ENCODE results near the gene LRRC47. TPM values are rescaled to one million over a fixed set of nuclear protein-coding genes. Genes with fewer than 3 reads are reported as not detected.

The LRRC47 gene
- total and polyA plus RNA-seq, 2 of the 13 experiments (the other 11 are each of a cell fraction or from before 2014, with no cell fraction given), result 18.3 to 52.5 TPM

DNA sequence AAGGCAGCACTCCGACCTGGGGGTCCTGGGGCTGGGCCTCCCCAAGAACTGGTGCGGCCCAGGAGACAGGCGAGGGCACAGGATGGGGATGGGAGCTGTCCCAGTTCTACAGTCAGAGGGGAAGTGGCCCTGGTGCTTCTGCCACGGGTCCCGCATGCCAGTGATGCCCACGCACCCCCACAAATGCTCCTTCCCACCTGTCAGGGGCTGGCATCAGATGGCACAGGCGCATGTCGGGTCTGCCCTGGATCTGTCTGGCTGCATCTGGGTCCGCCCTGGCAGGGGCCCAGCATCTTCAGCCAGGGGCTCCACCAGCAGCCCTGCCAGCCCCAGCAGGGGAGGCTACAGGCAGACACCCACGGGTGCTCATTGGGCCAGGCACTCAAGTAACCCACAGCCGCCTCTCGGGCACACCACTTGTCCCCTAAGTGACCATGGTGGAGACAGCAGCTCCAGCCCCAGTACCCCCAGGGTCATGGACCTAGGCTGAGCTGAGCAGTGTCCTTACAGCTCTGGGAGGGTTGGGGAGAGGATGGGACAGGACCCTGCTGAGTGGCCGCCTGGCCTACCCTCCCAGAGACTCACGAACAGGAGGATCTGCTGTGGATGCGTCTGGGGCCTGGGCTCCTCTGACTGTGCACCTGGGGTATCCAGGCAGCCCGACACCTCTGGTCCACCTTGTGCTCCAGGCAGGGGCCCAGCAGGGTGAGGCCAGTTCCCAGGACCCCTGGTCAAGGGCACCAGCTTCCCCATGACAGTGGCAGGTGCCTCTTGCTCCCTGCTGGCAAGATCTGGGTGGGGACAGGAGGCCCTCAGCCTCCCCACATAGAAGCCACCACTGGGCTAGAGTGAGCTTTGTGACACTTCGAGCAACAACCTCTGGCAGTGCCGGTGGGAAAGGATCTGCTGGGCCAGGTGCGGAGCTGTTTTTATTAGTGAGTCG is 18.4 kb downstream of the LRRC47 start:
- no peak for FAIRE-seq
- no peak overlapping the region for H3K4me3 ChIP-seq (replicated peaks in 1 of 3; ENCODE audit: insufficient read depth in 1 of 3, low read depth in 2 of 3, low read length in 3 of 3)
- no peak overlapping the region for H3K27ac ChIP-seq (ENCODE audit: extremely low read length, insufficient read depth, low read length)
- CTCF ChIA-PET (ENCODE audit: low intra/inter-chr PET ratio, low total read pairs), result no interaction called here
- H3K79me2 ChIP-seq (ENCODE audit: insufficient read depth, low read length), result peaks cover 15% of the 10 kb centered on the region
- no peak for ATAC-seq
- no peaks in the 10 kb centered on the region for H3K27me3 ChIP-seq (ENCODE audit: control insufficient read depth in 1 of 2, insufficient read depth in 2 of 2, low read length in 2 of 2)
- intact Hi-C loops (cut with micrococcal nuclease; ENCODE audit: unreplicated experiment) (loop anchor here (10.0 kb wide), 1 partner anchor 127 kb away; the partner anchor contains the start of gene C1orf174), in situ Hi-C loops (cut with HindIII; ENCODE audit: extremely low pct_ligation_motif_present, low pct_unique_long_range_greater_than_20kb) (no loop called here)
- peaks cover 14 to 29% of the 10 kb centered on the region in 2 experiments for H3K36me3 ChIP-seq (replicated peaks in 1 of 2; ENCODE audit: control insufficient read depth in 1 of 2, insufficient read depth in 2 of 2, low read length in 2 of 2)
- H2AFZ ChIP-seq (ENCODE audit: low read length), result no peak overlapping the region
- H3K4me1 ChIP-seq (ENCODE audit: insufficient read depth, low read length), result peaks cover 45% of the 10 kb centered on the region
- BruUV-seq (replicated peaks), result no TSS peak
- H3K9ac ChIP-seq (ENCODE audit: insufficient read depth, low read depth, low read length), result 0 out of 2 replicates have a peak overlapping the region, but pooled peaks have one; percentile 1
- H3K9me3 ChIP-seq (ENCODE audit: low read length), result no peaks in the 10 kb centered on the region
- H4K20me1 ChIP-seq (ENCODE audit: insufficient read depth, low read length), result no peaks in the 10 kb centered on the region
- POLR2A ChIA-PET, result interaction anchor here (0.6 to 1.2 kb wide), 2 partner anchors 18 to 59 kb away, joined by 3 to 4 read pairs; partner anchors contain the start of gene LRRC47
- no peak overlapping the region for H3K4me2 ChIP-seq (ENCODE audit: low read depth, low read length)
- no peak for DNase-seq (ENCODE audit: low spot score)
- WGBS (ENCODE audit: low lambda C conversion rate), result 93% methylated on average over 5 of the region's 20 CpGs
- 0 out of 2 replicates have a peak, but pooled peaks have one; percentile 10 for TF ChIP-seq SSRP1 (CRISPR knock-in tag; IDR thresholded peaks at IDR 0.05)
- TF ChIP-seq, protein P1, sequence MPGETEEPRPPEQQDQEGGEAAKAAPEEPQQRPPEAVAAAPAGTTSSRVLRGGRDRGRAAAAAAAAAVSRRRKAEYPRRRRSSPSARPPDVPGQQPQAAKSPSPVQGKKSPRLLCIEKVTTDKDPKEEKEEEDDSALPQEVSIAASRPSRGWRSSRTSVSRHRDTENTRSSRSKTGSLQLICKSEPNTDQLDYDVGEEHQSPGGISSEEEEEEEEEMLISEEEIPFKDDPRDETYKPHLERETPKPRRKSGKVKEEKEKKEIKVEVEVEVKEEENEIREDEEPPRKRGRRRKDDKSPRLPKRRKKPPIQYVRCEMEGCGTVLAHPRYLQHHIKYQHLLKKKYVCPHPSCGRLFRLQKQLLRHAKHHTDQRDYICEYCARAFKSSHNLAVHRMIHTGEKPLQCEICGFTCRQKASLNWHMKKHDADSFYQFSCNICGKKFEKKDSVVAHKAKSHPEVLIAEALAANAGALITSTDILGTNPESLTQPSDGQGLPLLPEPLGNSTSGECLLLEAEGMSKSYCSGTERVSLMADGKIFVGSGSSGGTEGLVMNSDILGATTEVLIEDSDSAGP (CRISPR knock-in tag; IDR thresholded peaks at IDR 0.05; ENCODE audit: borderline replicate concordance), result peak; percentile 47; the same call in 1 of the 2 replicates
- TF ChIP-seq, protein P2, sequence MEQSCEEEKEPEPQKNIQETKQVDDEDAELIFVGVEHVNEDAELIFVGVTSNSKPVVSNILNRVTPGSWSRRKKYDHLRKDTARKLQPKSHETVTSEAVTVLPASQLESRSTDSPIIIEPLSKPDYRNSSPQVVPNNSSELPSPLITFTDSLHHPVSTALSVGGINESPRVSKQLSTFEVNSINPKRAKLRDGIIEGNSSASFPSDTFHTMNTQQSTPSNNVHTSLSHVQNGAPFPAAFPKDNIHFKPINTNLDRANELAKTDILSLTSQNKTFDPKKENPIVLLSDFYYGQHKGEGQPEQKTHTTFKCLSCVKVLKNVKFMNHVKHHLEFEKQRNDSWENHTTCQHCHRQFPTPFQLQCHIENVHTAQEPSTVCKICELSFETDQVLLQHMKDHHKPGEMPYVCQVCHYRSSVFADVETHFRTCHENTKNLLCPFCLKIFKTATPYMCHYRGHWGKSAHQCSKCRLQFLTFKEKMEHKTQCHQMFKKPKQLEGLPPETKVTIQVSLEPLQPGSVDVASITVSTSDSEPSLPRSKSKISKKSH (CRISPR knock-in tag; IDR thresholded peaks at IDR 0.05; ENCODE audit: borderline replicate concordance), result 0 out of 2 replicates have a peak, but pooled peaks have one; percentile 10
- TF ChIP-seq, protein P3, sequence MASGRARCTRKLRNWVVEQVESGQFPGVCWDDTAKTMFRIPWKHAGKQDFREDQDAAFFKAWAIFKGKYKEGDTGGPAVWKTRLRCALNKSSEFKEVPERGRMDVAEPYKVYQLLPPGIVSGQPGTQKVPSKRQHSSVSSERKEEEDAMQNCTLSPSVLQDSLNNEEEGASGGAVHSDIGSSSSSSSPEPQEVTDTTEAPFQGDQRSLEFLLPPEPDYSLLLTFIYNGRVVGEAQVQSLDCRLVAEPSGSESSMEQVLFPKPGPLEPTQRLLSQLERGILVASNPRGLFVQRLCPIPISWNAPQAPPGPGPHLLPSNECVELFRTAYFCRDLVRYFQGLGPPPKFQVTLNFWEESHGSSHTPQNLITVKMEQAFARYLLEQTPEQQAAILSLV (CRISPR knock-in tag; IDR thresholded peaks at IDR 0.05; ENCODE audit: borderline replicate concordance), result 0 out of 2 replicates have a peak, but pooled peaks have one; percentile 28
- TF ChIP-seq RBFOX2 (IDR thresholded peaks at IDR 0.05; ENCODE audit: low read depth, low read length), result 0 out of 2 replicates have a peak, but pooled peaks have one; percentile 42
- TF ChIP-seq ZC3H13 (CRISPR knock-in tag; IDR thresholded peaks at IDR 0.05), result peak; percentile 12; the same call in 1 of the 2 replicates
- peak; percentile 69; the same call in 1 of the 2 replicates for TF ChIP-seq ZNF776 (CRISPR knock-in tag; IDR thresholded peaks at IDR 0.05)
- 0 out of 2 replicates have a peak, but pooled peaks have one; percentile 11 for TF ChIP-seq ZNF558 (CRISPR knock-in tag; IDR thresholded peaks at IDR 0.05; ENCODE audit: borderline replicate concordance)
- TF ChIP-seq POLR2G (IDR thresholded peaks at IDR 0.05; ENCODE audit: low read depth, low read length), result peak; percentile 37
- TF ChIP-seq SRY (CRISPR knock-in tag; IDR thresholded peaks at IDR 0.05), result no peak
- 0 out of 2 replicates have a peak, but pooled peaks have one; percentile 36 for TF ChIP-seq ZNF224 (CRISPR knock-in tag; IDR thresholded peaks at IDR 0.05)
- TF ChIP-seq ZNF768 (CRISPR knock-in tag; IDR thresholded peaks at IDR 0.05), result peak; percentile 38
- no peak for TF ChIP-seq RFX1 (IDR thresholded peaks at IDR 0.05)
- no peak for TF ChIP-seq BRD4 (CRISPR knock-in tag; IDR thresholded peaks at IDR 0.05)
- TF ChIP-seq FIP1L1 (IDR thresholded peaks at IDR 0.05; ENCODE audit: borderline replicate concordance, insufficient read depth, low read depth, low read length), result 0 out of 2 replicates have a peak, but pooled peaks have one; percentile 49
- 0 out of 4 replicates have a peak, but pooled peaks of 1 of the 2 experiments have one; percentile 38 for TF ChIP-seq POLR2A (IDR thresholded peaks at IDR 0.05; ENCODE audit: insufficient read depth in 1 of 2, low read depth in 2 of 2, low read length in 2 of 2)
- TF ChIP-seq AKAP8 (CRISPR knock-in tag; IDR thresholded peaks at IDR 0.05), result peak; percentile 56
- TF ChIP-seq ZNF30 (CRISPR knock-in tag; IDR thresholded peaks at IDR 0.05), result no peak
- 0 out of 2 replicates have a peak, but pooled peaks have one; percentile 14 for TF ChIP-seq SIX4 (CRISPR knock-in tag; IDR thresholded peaks at IDR 0.05)
- TF ChIP-seq HNRNPL (IDR thresholded peaks at IDR 0.05; ENCODE audit: low read depth, low read length), result peak; percentile 90
